HepG2 (cell line): ENCODE results near the gene SH2D2A. TPM values are rescaled to one million over a fixed set of nuclear protein-coding genes. Genes with fewer than 3 reads are reported as not detected.

Source experiments
- ATAC-seq: fragments of 200-7000 bp; cut with Tn5 transposase; 3 replicates; pipeline ENCODE4 v1.9.1; 2020; ENCODE audit warnings: mild to moderate bottlenecking, moderate library complexity
- BruUV-seq: library from RNA; stranded (reverse); fragments of 400-500 nt; replicated peaks from 2 replicates; lab custom pipeline; 2021; lab: Mats Ljungman, UMichigan
- CTCF ChIA-PET: fragments of 300-600 bp; formaldehyde crosslinking; extraction: SDS; loops from one replicate; lab custom pipeline; 2021; ENCODE audit warnings: low total read pairs, inconsistent platforms, low intra/inter-chr PET ratio; lab: Yijun Ruan, JAX
- POLR2A ChIA-PET: fragments of 350-600 bp; sonication (Branson Sonifier 250); formaldehyde crosslinking; loops from one replicate; lab custom pipeline; 2020; ENCODE audit warnings: antibody characterized with exemption, inconsistent platforms; lab: Yijun Ruan, JAX
- DNase-seq: peaks from one replicate; pipeline ENCODE4 v3.0.0-alpha.2; 2015; ENCODE audit warnings: low spot score
- FAIRE-seq: peaks from 3 replicates; lab custom pipeline; 2011; peaks lifted over from hg19 to GRCh38; lab: Jason Lieb, UNC
- H2AFZ ChIP-seq: one replicate; pipeline ENCODE4 v1.6.1; 2011; ENCODE audit warnings: low read length, inconsistent platforms
- H3K27ac ChIP-seq: fragments of 300-600 bp; 3 replicates; pipeline ENCODE4 v1.8.0; 2011; ENCODE audit warnings: mixed run types, mild to moderate bottlenecking, mixed read lengths, low read length, inconsistent platforms; ENCODE audit not compliant: insufficient read depth; ENCODE audit errors: extremely low read length
- H3K27me3 ChIP-seq, 2 experiments: fragments of 200-600 bp in 1 of 2; 2 replicates in 1 of 2; 3 replicates in 1 of 2; pipeline versions ENCODE4 v1.6.0 to v1.8.0; 2011; ENCODE audit warnings: low read length in 2 of 2, mild to moderate bottlenecking in 2 of 2, moderate library complexity in 2 of 2, inconsistent platforms in 1 of 2; ENCODE audit not compliant: insufficient read depth in 2 of 2, control insufficient read depth in 1 of 2
- H3K36me3 ChIP-seq, 2 experiments: fragments of 200-600 bp in 1 of 2; replicated peaks in 1 of 2; 2 replicates in 1 of 2; 3 replicates in 1 of 2; pipeline versions ENCODE4 v1.5.1 to v1.8.0; 2011; ENCODE audit warnings: low read length in 2 of 2, inconsistent platforms in 1 of 2; ENCODE audit not compliant: insufficient read depth in 2 of 2, control insufficient read depth in 1 of 2
- H3K4me1 ChIP-seq: 2 replicates; pipeline ENCODE4 v1.5.1; 2012; ENCODE audit warnings: low read length, inconsistent platforms; ENCODE audit not compliant: insufficient read depth
- H3K4me2 ChIP-seq: 2 replicates; pipeline ENCODE4 v1.6.0; 2011; ENCODE audit warnings: low read depth, low read length, inconsistent platforms
- H3K4me3 ChIP-seq, 3 experiments: fragments of 200-600 bp in 1 of 3; sonication (generic), shearing (Covaris generic) in 1 of 3; replicated peaks in 1 of 3; 2 replicates each; pipeline ENCODE4 v1.5.1; 2011 to 2016; ENCODE audit warnings: low read length in 3 of 3, inconsistent platforms in 2 of 3, low read depth in 2 of 3, mild to moderate bottlenecking in 2 of 3, control low read depth in 1 of 3, mixed read lengths in 1 of 3; ENCODE audit not compliant: insufficient read depth in 1 of 3
- H3K79me2 ChIP-seq: one replicate; pipeline ENCODE4 v1.6.1; 2011; ENCODE audit warnings: low read length, inconsistent platforms; ENCODE audit not compliant: insufficient read depth
- H3K9ac ChIP-seq: 2 replicates; pipeline ENCODE4 v1.6.0; 2011; ENCODE audit warnings: mild to moderate bottlenecking, low read depth, low read length, inconsistent platforms; ENCODE audit not compliant: insufficient read depth
- H3K9me3 ChIP-seq: 2 replicates; pipeline ENCODE4 v1.5.1; 2012; ENCODE audit warnings: mild to moderate bottlenecking, low read length
- H4K20me1 ChIP-seq: 2 replicates; pipeline ENCODE4 v1.6.0; 2011; ENCODE audit warnings: inconsistent platforms, mild to moderate bottlenecking, low read length, moderate library complexity; ENCODE audit not compliant: insufficient read depth
- CC2D1A ChIP-seq: sonication (generic); formaldehyde crosslinking; IDR thresholded peaks from 2 replicates; pipeline ENCODE4 v1.8.1; 2023; ENCODE audit warnings: mild to moderate bottlenecking, missing genetic modification reagents
- CENPT ChIP-seq: sonication (generic); formaldehyde crosslinking; IDR thresholded peaks from 2 replicates; pipeline ENCODE4 v1.8.0; 2022; ENCODE audit warnings: low read depth, mild to moderate bottlenecking, moderate library complexity, missing genetic modification reagents
- HOXA7 ChIP-seq: sonication (generic); formaldehyde crosslinking; IDR thresholded peaks from 2 replicates; pipeline ENCODE4 v1.8.1; 2022; ENCODE audit warnings: mild to moderate bottlenecking, missing genetic modification reagents, moderate library complexity
- SP4 ChIP-seq: sonication (generic); formaldehyde crosslinking; IDR thresholded peaks from 2 replicates; pipeline ENCODE4 v1.8.1; 2023; ENCODE audit warnings: mild to moderate bottlenecking, missing genetic modification reagents
- ZBTB21 ChIP-seq: sonication (generic); formaldehyde crosslinking; IDR thresholded peaks from 2 replicates; pipeline ENCODE4 v1.4.0; 2020; ENCODE audit warnings: missing genetic modification reagents
- ZNF124 ChIP-seq: sonication (generic); formaldehyde crosslinking; IDR thresholded peaks from 2 replicates; pipeline ENCODE4 v1.4.0; 2020; ENCODE audit warnings: missing genetic modification reagents
- ZNF232 ChIP-seq: sonication (generic); formaldehyde crosslinking; IDR thresholded peaks from 2 replicates; pipeline ENCODE4 v1.4.0; 2020; ENCODE audit warnings: missing genetic modification reagents, borderline replicate concordance
- ZNF260 ChIP-seq: sonication (generic); formaldehyde crosslinking; IDR thresholded peaks from 2 replicates; pipeline ENCODE4 v1.4.0; 2020; ENCODE audit warnings: missing genetic modification reagents, low read depth, mild to moderate bottlenecking, borderline replicate concordance
- ZNF33B ChIP-seq: sonication (generic); formaldehyde crosslinking; IDR thresholded peaks from 2 replicates; pipeline ENCODE4 v1.5.1; 2020; ENCODE audit warnings: mild to moderate bottlenecking, missing genetic modification reagents
- ZNF530 ChIP-seq: sonication (generic); formaldehyde crosslinking; IDR thresholded peaks from 2 replicates; pipeline ENCODE4 v1.5.0; 2020; ENCODE audit warnings: low read depth, mild to moderate bottlenecking, missing genetic modification reagents
- ZNF547 ChIP-seq: sonication (generic); formaldehyde crosslinking; IDR thresholded peaks from 2 replicates; pipeline ENCODE4 v1.5.1; 2020; ENCODE audit warnings: mild to moderate bottlenecking, missing genetic modification reagents
- ZNF572 ChIP-seq: sonication (generic); formaldehyde crosslinking; IDR thresholded peaks from 2 replicates; pipeline ENCODE4 v1.5.1; 2020; ENCODE audit warnings: mild to moderate bottlenecking, missing genetic modification reagents
- ZSCAN20 ChIP-seq: sonication (generic); formaldehyde crosslinking; IDR thresholded peaks from 2 replicates; pipeline ENCODE4 v1.4.0; 2020; ENCODE audit warnings: missing genetic modification reagents, mild to moderate bottlenecking, borderline replicate concordance
- WGBS: methylation state at CpG from one replicate; pipeline ENCODE4 v1.1.6; 2017; ENCODE audit warnings: low lambda C conversion rate; 5-methylcytosine and 5-hydroxymethylcytosine counted together
- in situ Hi-C: cut with HindIII; loops from 2 replicates; pipeline ENCODE4 v1.10.0; 2017; ENCODE audit warnings: low pct_unique_long_range_greater_than_20kb; ENCODE audit not compliant: extremely low pct_ligation_motif_present
- intact Hi-C: fragments of 100-400 bp; cut with micrococcal nuclease; formaldehyde crosslinking; loops from one replicate; pipeline ENCODE4 v1.10.0; 2022; ENCODE audit not compliant: unreplicated experiment
- polyA plus RNA-seq, 8 experiments: library from polyadenylated mRNA; depleted of rRNA in 3 of 8; stranded (reverse) in 7 of 8; unstranded in 1 of 8; fragments of >200 nt; fragmentation: Illumina TruSeq in 4 of 8; extraction: Trizol in 4 of 8; gene quantifications; 2 replicates each; pipeline versions ENCODE4 v1.2.1 to v1.2.3, GENCODE V29; 2011 to 2016; ENCODE audit warnings: low read depth in 4 of 8, missing spikeins in 1 of 8, mixed read lengths in 1 of 8; ENCODE audit not compliant: insufficient read depth in 1 of 8
- total RNA-seq, 5 experiments: library from RNA; depleted of rRNA; stranded (reverse); fragments of >200 nt; fragmentation: Illumina TruSeq; extraction: Trizol; gene quantifications; 2 replicates each; pipeline ENCODE4 v1.2.3, GENCODE V29; 2016; ENCODE audit warnings: low read depth in 1 of 5
- TF ChIP-seq, protein P1 (sequence below): fragments of 450-650 bp; IDR thresholded peaks from 2 replicates; pipeline ENCODE4 v1.6.1; 2017; ENCODE audit warnings: mild to moderate bottlenecking
- TF ChIP-seq, protein P2 (sequence below): sonication (generic); formaldehyde crosslinking; IDR thresholded peaks from 2 replicates; pipeline ENCODE4 v1.8.0; 2022; ENCODE audit warnings: missing genetic modification reagents, mild to moderate bottlenecking, moderate library complexity, borderline replicate concordance

Gene SH2D2A
- total and polyA plus RNA-seq, 2 of the 13 experiments (the other 11 are each of a cell fraction or from before 2014, with no cell fraction given) = 0.57 to 0.73 TPM

DNA sequence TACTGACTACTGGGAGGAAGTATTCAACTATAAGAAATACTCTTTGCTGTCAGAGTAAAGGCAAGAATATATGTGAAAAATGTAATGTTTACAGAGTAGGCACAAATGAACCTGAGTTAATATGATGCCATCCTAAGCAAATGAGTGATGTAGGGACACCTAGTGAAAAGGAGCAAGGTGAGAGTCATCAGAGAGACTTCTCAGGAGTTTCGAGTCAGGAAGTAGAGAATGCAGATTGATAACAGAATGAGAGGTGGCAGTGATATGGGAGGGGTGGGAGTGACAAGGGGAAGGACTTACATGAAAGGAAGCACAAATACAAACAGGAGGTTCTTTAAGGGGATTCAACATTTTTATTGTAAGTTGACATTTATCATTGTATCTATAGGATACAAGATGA lies 39.1 kb downstream of the SH2D2A start:
- intact Hi-C loops (no loop called here), in situ Hi-C loops (no loop called here)
- Histone ChIP-seq H3K4me1 (peaks cover 8% of the 10 kb centered on the region; the same call in 1 of the 2 replicates), H3K27me3 (no peaks in the 10 kb centered on the region), H3K4me2 (no peak overlapping the region), H3K9me3 (no peaks in the 10 kb centered on the region), H3K27ac (no peak overlapping the region), H3K36me3 (peaks cover 9 to 39% of the 10 kb centered on the region in 2 experiments; a peak in 4 of 5 replicates), H4K20me1 (0 out of 2 replicates have a peak, but pooled peaks cover 2% of the 10 kb centered on the region), H2AFZ (no peak overlapping the region), H3K79me2 (peaks cover 64% of the 10 kb centered on the region), H3K9ac (no peak overlapping the region), H3K4me3 (no peak overlapping the region)
- no peak for DNase-seq
- CTCF ChIA-PET = no interaction called here
- 100% methylated on average over 1 of the region's 1 CpG for WGBS
- no peak for ATAC-seq
- FAIRE-seq = no peak
- POLR2A ChIA-PET = no interaction called here
- TF ChIP-seq ZNF260 (CRISPR knock-in tag) (no peak), ZNF547 (CRISPR knock-in tag) (no peak), CENPT (CRISPR knock-in tag) (no peak), SP4 (CRISPR knock-in tag) (no peak), ZNF232 (no peak), ZBTB21 (CRISPR knock-in tag) (no peak), HOXA7 (CRISPR knock-in tag) (no peak), ZNF124 (CRISPR knock-in tag) (no peak), ZNF33B (no peak), CC2D1A (CRISPR knock-in tag) (no peak), ZNF530 (no peak), ZNF572 (CRISPR knock-in tag) (no peak), ZSCAN20 (no peak)
- TF ChIP-seq, protein P1, sequence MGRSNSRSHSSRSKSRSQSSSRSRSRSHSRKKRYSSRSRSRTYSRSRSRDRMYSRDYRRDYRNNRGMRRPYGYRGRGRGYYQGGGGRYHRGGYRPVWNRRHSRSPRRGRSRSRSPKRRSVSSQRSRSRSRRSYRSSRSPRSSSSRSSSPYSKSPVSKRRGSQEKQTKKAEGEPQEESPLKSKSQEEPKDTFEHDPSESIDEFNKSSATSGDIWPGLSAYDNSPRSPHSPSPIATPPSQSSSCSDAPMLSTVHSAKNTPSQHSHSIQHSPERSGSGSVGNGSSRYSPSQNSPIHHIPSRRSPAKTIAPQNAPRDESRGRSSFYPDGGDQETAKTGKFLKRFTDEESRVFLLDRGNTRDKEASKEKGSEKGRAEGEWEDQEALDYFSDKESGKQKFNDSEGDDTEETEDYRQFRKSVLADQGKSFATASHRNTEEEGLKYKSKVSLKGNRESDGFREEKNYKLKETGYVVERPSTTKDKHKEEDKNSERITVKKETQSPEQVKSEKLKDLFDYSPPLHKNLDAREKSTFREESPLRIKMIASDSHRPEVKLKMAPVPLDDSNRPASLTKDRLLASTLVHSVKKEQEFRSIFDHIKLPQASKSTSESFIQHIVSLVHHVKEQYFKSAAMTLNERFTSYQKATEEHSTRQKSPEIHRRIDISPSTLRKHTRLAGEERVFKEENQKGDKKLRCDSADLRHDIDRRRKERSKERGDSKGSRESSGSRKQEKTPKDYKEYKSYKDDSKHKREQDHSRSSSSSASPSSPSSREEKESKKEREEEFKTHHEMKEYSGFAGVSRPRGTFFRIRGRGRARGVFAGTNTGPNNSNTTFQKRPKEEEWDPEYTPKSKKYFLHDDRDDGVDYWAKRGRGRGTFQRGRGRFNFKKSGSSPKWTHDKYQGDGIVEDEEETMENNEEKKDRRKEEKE = no peak
- TF ChIP-seq, protein P2, sequence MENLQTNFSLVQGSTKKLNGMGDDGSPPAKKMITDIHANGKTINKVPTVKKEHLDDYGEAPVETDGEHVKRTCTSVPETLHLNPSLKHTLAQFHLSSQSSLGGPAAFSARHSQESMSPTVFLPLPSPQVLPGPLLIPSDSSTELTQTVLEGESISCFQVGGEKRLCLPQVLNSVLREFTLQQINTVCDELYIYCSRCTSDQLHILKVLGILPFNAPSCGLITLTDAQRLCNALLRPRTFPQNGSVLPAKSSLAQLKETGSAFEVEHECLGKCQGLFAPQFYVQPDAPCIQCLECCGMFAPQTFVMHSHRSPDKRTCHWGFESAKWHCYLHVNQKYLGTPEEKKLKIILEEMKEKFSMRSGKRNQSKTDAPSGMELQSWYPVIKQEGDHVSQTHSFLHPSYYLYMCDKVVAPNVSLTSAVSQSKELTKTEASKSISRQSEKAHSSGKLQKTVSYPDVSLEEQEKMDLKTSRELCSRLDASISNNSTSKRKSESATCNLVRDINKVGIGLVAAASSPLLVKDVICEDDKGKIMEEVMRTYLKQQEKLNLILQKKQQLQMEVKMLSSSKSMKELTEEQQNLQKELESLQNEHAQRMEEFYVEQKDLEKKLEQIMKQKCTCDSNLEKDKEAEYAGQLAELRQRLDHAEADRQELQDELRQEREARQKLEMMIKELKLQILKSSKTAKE (CRISPR knock-in tag) = no peak
- no TSS peak for BruUV-seq
